A549 (cell line): ENCODE data around the gene DCHS2. TPM values are rescaled to one million over a fixed set of nuclear protein-coding genes. Genes with fewer than 3 reads are reported as not detected.
A peak's percentile ranks its signal among the peaks of the same experiment; 100 is the strongest.

Source experiments
- ATAC-seq, 2 experiments: fragments of 200-7000 bp in 1 of 2; fragments of >200 bp in 1 of 2; cut with Nextera tagmentation in 1 of 2; cut with Tn5 transposase in 1 of 2; 3 replicates each; pipeline versions ENCODE4 v1.8.0 to v1.9.1; 2018 to 2020; ENCODE audit warnings: mild to moderate bottlenecking in 1 of 2, moderate library complexity in 1 of 2
- CTCF ChIA-PET: fragments of 300-600 bp; sonication (Branson Sonifier 250); formaldehyde crosslinking; extraction: SDS; loops from one replicate; lab custom pipeline; 2021; ENCODE audit warnings: antibody characterized with exemption, inconsistent platforms; lab: Yijun Ruan, JAX
- POLR2A ChIA-PET: fragments of 350-600 bp; formaldehyde crosslinking; extraction: SDS; loops from one replicate; lab custom pipeline; 2021; ENCODE audit warnings: antibody characterized with exemption, inconsistent platforms; lab: Yijun Ruan, JAX
- DNase-seq, 2 experiments: peaks; one replicate each; pipeline versions ENCODE4 v3.0.0 to v3.0.0-alpha.2; 2011 to 2016; ENCODE audit warnings: low read depth in 1 of 2, low spot score in 1 of 2
- FAIRE-seq: peaks from 2 replicates; lab custom pipeline; 2011; peaks lifted over from hg19 to GRCh38; lab: Jason Lieb, UNC
- H3K27ac ChIP-seq, 2 experiments: fragments of >200 bp; sonication (Bioruptor Twin); formaldehyde crosslinking; 3 replicates each; pipeline ENCODE4 v1.5.1; 2016 to 2017
- H3K4me1 ChIP-seq: fragments of >200 bp; sonication (Bioruptor Twin); formaldehyde crosslinking; 3 replicates; pipeline ENCODE4 v1.6.1; 2016
- H3K4me2 ChIP-seq: fragments of >200 bp; sonication (Bioruptor Twin); formaldehyde crosslinking; 3 replicates; pipeline ENCODE4 v1.6.1; 2016
- H3K4me3 ChIP-seq: fragments of >200 bp; sonication (Bioruptor Twin); formaldehyde crosslinking; 3 replicates; pipeline ENCODE4 v1.5.1; 2016
- H3K9me3 ChIP-seq: fragments of >200 bp; sonication (Bioruptor Twin); formaldehyde crosslinking; 3 replicates; pipeline ENCODE4 v1.6.1; 2016
- BHLHE40 ChIP-seq: IDR thresholded peaks from 2 replicates; pipeline ENCODE4 v1.6.1; 2012; ENCODE audit warnings: low read depth, low read length, inconsistent platforms
- CBX8 ChIP-seq: fragments of 200-600 bp; sonication (generic); IDR thresholded peaks from 2 replicates; pipeline ENCODE4 v1.6.1; 2016
- CHD2 ChIP-seq: fragments of 150-350 bp; IDR thresholded peaks from 2 replicates; pipeline ENCODE4 v1.6.1; 2014; ENCODE audit warnings: low read length; ENCODE audit not compliant: partially characterized antibody
- EP300 ChIP-seq, 2 experiments: fragments of >200 bp; sonication (Bioruptor Twin); formaldehyde crosslinking; IDR thresholded peaks; 2 replicates in 1 of 2; 3 replicates in 1 of 2; pipeline ENCODE4 v1.6.1; 2016 to 2017
- FOSL2 ChIP-seq, 2 experiments: fragments of 450-650 bp in 1 of 2; fragments of >200 bp in 1 of 2; sonication (Bioruptor Twin) in 1 of 2; formaldehyde crosslinking; IDR thresholded peaks; 2 replicates each; pipeline versions ENCODE4 v1.5.0 to v1.6.1; 2016 to 2020; ENCODE audit warnings: mild to moderate bottlenecking in 1 of 2, moderate library complexity in 1 of 2
- HEYL ChIP-seq: fragments of 250-450 bp; sonication (Bioruptor Pico); IDR thresholded peaks from 2 replicates; pipeline ENCODE4 v1.8.0; 2021; ENCODE audit warnings: mild to moderate bottlenecking, moderate library complexity
- HOXB13 ChIP-seq: fragments of 250-450 bp; sonication (Bioruptor Pico); IDR thresholded peaks from 2 replicates; pipeline ENCODE4 v1.5.0; 2020; ENCODE audit warnings: low read depth, mild to moderate bottlenecking, moderate library complexity
- HOXB5 ChIP-seq: fragments of 250-450 bp; sonication (Bioruptor Pico); IDR thresholded peaks from 2 replicates; pipeline ENCODE4 v1.5.0; 2020; ENCODE audit warnings: mild to moderate bottlenecking, moderate library complexity
- JUNB ChIP-seq: fragments of >200 bp; sonication (Bioruptor Twin); formaldehyde crosslinking; IDR thresholded peaks from 2 replicates; pipeline ENCODE4 v1.6.1; 2016
- MAFK ChIP-seq: fragments of 450-650 bp; IDR thresholded peaks from 2 replicates; pipeline ENCODE4 v1.6.1; 2014; ENCODE audit not compliant: partially characterized antibody
- MYC ChIP-seq: IDR thresholded peaks from 2 replicates; pipeline ENCODE4 v1.6.1; 2012; ENCODE audit warnings: mild to moderate bottlenecking, inconsistent platforms, low read length, improper control_type of control experiment, borderline replicate concordance
- POLR2A ChIP-seq: IDR thresholded peaks from 2 replicates; pipeline ENCODE4 v1.6.1; 2012; ENCODE audit warnings: mild to moderate bottlenecking, low read length
- RAD21 ChIP-seq, 2 experiments: fragments of >200 bp in 1 of 2; sonication (Bioruptor Twin) in 1 of 2; formaldehyde crosslinking in 1 of 2; IDR thresholded peaks in 1 of 2; conservative IDR thresholded peaks in 1 of 2; 2 replicates in 1 of 2; 3 replicates in 1 of 2; pipeline ENCODE4 v1.6.1; 2012 to 2018; ENCODE audit warnings: inconsistent platforms in 1 of 2
- RCOR1 ChIP-seq: fragments of 150-350 bp; IDR thresholded peaks from 2 replicates; pipeline ENCODE4 v1.6.1; 2014; ENCODE audit warnings: antibody characterized with exemption, low read length, low read depth
- SMC3 ChIP-seq: fragments of >200 bp; sonication (Bioruptor Twin); formaldehyde crosslinking; IDR thresholded peaks from 3 replicates; pipeline ENCODE4 v1.6.1; 2018; ENCODE audit warnings: inconsistent platforms
- WGBS: methylation state at CpG from one replicate; pipeline ENCODE4 v1.1.6; 2017; ENCODE audit errors: missing lambda C conversion rate; 5-methylcytosine and 5-hydroxymethylcytosine counted together
- polyA plus RNA-seq, 4 experiments: library from polyadenylated mRNA; depleted of rRNA in 3 of 4; stranded (reverse); fragments of >200 nt; fragmentation: RNase III in 1 of 4; extraction: RNeasy Plus Mini Kit Qiagen cat#74134 plus additional on column Dnase treatment in 1 of 4; gene quantifications; 2 replicates in 3 of 4; 3 replicates in 1 of 4; pipeline ENCODE4 v1.2.3, GENCODE V29; 2011 to 2017
- TF ChIP-seq, protein P1 (sequence below): fragments of 200-600 bp; sonication (generic); IDR thresholded peaks from 2 replicates; pipeline ENCODE4 v1.6.1; 2016; ENCODE audit warnings: antibody characterized with exemption, mild to moderate bottlenecking, moderate library complexity
- TF ChIP-seq, protein P2 (sequence below): IDR thresholded peaks from 2 replicates; pipeline ENCODE4 v1.6.1; 2012; ENCODE audit warnings: low read depth, borderline replicate concordance
- TF ChIP-seq, protein P3 (sequence below): fragments of 150-350 bp; IDR thresholded peaks from 2 replicates; pipeline ENCODE4 v1.6.1; 2014; ENCODE audit warnings: low read depth, mild to moderate bottlenecking, low read length
- TF ChIP-seq, protein P4 (sequence below): fragments of >200 bp; sonication (Bioruptor Twin); formaldehyde crosslinking; IDR thresholded peaks from 3 replicates; pipeline ENCODE4 v1.5.1; 2016
- TF ChIP-seq, protein P5 (sequence below): fragments of >200 bp; sonication (Bioruptor Twin); formaldehyde crosslinking; IDR thresholded peaks from 3 replicates; pipeline ENCODE4 v1.6.1; 2016
- TF ChIP-seq, protein P6 (sequence below): fragments of >200 bp; sonication (Bioruptor Twin); formaldehyde crosslinking; IDR thresholded peaks from 2 replicates; pipeline ENCODE4 v1.6.1; 2016

The DCHS2 gene
- polyA plus RNA-seq, 2 of the 4 experiments (the other 2 are of a cell fraction) = 0.06 TPM; not detected in 1

DNA sequence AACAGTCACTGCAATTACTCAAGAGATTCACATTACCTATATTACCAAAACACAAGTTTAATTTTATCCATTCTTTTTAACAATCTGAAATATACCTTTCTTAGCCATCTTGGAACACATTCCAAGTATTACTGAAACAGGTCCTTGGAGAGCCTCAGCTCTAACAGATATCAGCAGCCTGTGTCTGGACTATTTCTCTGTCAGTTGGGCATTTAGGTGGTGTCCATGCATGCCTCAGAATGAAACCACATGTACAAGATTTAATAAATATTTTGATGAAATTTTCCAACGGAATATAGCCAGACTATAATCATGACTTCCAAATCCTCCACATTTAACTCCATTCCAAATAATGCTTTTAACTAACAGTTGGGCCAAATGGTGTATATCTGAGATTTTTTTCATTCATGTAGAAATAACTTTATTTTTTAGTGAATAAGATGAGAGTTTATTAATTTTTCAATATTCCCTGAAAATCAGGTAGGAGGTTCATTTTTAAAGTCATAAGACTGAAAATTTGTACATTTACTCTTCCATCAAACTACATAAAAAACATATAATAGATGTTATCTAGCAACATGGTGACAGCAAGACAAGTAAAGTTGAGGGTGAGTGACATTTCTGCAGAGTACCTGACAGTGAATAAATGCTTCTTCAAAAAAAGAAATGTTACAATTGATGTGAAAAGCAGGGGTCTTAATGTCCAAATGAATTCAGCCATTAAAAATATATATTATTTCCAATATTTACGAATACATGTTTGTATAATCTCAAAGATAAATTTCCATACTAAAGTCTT lies 174.2 kb downstream of the DCHS2 start (continued):
- TF ChIP-seq, protein P1, sequence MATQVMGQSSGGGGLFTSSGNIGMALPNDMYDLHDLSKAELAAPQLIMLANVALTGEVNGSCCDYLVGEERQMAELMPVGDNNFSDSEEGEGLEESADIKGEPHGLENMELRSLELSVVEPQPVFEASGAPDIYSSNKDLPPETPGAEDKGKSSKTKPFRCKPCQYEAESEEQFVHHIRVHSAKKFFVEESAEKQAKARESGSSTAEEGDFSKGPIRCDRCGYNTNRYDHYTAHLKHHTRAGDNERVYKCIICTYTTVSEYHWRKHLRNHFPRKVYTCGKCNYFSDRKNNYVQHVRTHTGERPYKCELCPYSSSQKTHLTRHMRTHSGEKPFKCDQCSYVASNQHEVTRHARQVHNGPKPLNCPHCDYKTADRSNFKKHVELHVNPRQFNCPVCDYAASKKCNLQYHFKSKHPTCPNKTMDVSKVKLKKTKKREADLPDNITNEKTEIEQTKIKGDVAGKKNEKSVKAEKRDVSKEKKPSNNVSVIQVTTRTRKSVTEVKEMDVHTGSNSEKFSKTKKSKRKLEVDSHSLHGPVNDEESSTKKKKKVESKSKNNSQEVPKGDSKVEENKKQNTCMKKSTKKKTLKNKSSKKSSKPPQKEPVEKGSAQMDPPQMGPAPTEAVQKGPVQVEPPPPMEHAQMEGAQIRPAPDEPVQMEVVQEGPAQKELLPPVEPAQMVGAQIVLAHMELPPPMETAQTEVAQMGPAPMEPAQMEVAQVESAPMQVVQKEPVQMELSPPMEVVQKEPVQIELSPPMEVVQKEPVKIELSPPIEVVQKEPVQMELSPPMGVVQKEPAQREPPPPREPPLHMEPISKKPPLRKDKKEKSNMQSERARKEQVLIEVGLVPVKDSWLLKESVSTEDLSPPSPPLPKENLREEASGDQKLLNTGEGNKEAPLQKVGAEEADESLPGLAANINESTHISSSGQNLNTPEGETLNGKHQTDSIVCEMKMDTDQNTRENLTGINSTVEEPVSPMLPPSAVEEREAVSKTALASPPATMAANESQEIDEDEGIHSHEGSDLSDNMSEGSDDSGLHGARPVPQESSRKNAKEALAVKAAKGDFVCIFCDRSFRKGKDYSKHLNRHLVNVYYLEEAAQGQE = no peak
- TF ChIP-seq POLR2A (no peak), CHD2 (no peak), SMC3 (no peak), EP300 (IDR thresholded peaks at IDR 0.05) (no peak), BHLHE40 (no peak), HEYL (no peak)

DNA sequence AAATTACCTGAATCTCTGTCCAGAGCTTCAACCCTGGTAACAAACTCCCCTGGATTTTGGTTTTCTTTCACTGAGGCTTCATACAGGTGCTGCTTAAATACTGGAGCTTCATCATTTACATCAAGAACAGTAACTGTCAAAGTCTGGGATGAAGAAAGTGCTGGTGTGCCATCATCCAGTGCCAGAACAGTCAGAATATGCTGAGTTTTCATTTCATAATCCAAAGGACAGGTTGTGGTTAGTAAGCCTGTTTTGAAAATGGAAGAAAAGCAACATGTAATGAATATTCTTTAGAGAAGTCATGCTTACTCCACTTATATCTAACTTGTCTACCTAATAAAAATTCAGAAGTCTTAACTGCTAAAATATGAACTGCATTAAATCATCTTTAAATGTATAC lies 175.9 kb downstream of the DCHS2 start:
- ChIA-PET POLR2A (no interaction called here), CTCF (no interaction called here)
- no peaks in the 10 kb centered on the region for H3K9me3 ChIP-seq
- H3K27ac ChIP-seq = no peak overlapping the region
- H3K4me2 ChIP-seq = no peak overlapping the region
- no peak overlapping the region for H3K4me3 ChIP-seq
- DNase-seq (no peak), FAIRE-seq (no peak), ATAC-seq (no peak)
- no peaks in the 10 kb centered on the region for H3K4me1 ChIP-seq
- TF ChIP-seq, protein P2, sequence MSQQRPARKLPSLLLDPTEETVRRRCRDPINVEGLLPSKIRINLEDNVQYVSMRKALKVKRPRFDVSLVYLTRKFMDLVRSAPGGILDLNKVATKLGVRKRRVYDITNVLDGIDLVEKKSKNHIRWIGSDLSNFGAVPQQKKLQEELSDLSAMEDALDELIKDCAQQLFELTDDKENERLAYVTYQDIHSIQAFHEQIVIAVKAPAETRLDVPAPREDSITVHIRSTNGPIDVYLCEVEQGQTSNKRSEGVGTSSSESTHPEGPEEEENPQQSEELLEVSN = no peak
- TF ChIP-seq MAFK (peak; percentile 11), RCOR1 (no peak)
- TF ChIP-seq, protein P3, sequence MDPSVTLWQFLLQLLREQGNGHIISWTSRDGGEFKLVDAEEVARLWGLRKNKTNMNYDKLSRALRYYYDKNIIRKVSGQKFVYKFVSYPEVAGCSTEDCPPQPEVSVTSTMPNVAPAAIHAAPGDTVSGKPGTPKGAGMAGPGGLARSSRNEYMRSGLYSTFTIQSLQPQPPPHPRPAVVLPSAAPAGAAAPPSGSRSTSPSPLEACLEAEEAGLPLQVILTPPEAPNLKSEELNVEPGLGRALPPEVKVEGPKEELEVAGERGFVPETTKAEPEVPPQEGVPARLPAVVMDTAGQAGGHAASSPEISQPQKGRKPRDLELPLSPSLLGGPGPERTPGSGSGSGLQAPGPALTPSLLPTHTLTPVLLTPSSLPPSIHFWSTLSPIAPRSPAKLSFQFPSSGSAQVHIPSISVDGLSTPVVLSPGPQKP = no peak

DNA sequence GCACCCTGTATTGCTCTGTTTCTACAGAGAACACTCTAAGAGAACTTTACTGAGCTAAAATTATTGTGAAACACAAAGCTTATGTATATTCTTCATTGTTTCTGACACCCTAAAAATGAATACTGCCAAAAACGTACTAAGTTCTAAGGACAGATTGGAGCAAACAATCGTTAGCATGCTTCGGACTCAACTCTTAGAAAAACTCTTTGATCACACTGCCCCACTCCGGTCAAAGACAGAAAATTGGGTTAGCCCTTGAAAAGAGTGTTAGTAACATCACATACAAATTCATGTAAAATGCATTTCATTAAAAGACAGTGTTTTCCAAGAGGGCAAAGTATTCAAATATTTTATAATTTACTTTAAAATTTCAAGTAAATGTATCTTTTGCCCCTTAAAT lies 177.4 kb downstream of the DCHS2 start:
- Histone ChIP-seq H3K4me1 (no peaks in the 10 kb centered on the region), H3K4me2 (no peak overlapping the region), H3K4me3 (no peak overlapping the region), H3K9me3 (no peaks in the 10 kb centered on the region), H3K27ac (no peak overlapping the region)
- CTCF ChIA-PET = no interaction called here
- peak in 1 of 2 experiments; percentile 13 for DNase-seq
- whole genome bisulfite sequencing = 2% methylated on average over 4 of the region's 4 CpGs
- ATAC-seq = peak in 1 of 2 experiments; percentile 54; a peak in 2 of 6 replicates
- POLR2A ChIA-PET = no interaction called here
- no peak for FAIRE-seq
- TF ChIP-seq, protein P4, sequence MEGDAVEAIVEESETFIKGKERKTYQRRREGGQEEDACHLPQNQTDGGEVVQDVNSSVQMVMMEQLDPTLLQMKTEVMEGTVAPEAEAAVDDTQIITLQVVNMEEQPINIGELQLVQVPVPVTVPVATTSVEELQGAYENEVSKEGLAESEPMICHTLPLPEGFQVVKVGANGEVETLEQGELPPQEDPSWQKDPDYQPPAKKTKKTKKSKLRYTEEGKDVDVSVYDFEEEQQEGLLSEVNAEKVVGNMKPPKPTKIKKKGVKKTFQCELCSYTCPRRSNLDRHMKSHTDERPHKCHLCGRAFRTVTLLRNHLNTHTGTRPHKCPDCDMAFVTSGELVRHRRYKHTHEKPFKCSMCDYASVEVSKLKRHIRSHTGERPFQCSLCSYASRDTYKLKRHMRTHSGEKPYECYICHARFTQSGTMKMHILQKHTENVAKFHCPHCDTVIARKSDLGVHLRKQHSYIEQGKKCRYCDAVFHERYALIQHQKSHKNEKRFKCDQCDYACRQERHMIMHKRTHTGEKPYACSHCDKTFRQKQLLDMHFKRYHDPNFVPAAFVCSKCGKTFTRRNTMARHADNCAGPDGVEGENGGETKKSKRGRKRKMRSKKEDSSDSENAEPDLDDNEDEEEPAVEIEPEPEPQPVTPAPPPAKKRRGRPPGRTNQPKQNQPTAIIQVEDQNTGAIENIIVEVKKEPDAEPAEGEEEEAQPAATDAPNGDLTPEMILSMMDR = peak; percentile 27; the same call in 2 of the 3 replicates
- TF ChIP-seq RCOR1 = no peak
- TF ChIP-seq HEYL = no peak
- TF ChIP-seq MYC = no peak
- TF ChIP-seq JUNB = no peak
- peak; percentile 25 to 33; a peak in 3 of 5 replicates for TF ChIP-seq RAD21 (conservative IDR thresholded peaks at IDR 0.05 in 1 of 2, IDR thresholded peaks at IDR 0.05 in 1 of 2)
- TF ChIP-seq FOSL2 (IDR thresholded peaks at IDR 0.05) = no peak
- no peak for TF ChIP-seq FOSL2 (CRISPR knock-in tag; IDR thresholded peaks at IDR 0.05)
- TF ChIP-seq, protein P5, sequence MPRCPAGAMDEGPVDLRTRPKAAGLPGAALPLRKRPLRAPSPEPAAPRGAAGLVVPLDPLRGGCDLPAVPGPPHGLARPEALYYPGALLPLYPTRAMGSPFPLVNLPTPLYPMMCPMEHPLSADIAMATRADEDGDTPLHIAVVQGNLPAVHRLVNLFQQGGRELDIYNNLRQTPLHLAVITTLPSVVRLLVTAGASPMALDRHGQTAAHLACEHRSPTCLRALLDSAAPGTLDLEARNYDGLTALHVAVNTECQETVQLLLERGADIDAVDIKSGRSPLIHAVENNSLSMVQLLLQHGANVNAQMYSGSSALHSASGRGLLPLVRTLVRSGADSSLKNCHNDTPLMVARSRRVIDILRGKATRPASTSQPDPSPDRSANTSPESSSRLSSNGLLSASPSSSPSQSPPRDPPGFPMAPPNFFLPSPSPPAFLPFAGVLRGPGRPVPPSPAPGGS = no peak
- no peak for TF ChIP-seq HOXB5 (CRISPR knock-in tag)
- no peak for TF ChIP-seq CBX8
- TF ChIP-seq, protein P6, sequence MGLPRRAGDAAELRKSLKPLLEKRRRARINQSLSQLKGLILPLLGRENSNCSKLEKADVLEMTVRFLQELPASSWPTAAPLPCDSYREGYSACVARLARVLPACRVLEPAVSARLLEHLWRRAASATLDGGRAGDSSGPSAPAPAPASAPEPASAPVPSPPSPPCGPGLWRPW = no peak
- TF ChIP-seq HOXB13 (CRISPR knock-in tag) = no peak
